ENCODE data around the gene COMTD1. TPM values are rescaled to one million over a fixed set of nuclear protein-coding genes. Genes with fewer than 3 reads are reported as not detected.
A peak's percentile ranks its signal among the peaks of the same experiment; 100 is the strongest.

Gene COMTD1
- total and polyA plus RNA-seq, 2 of the 8 experiments (the other 6 are each of a cell fraction or from before 2014, with no cell fraction given), result 31.9 to 42.4 TPM

DNA sequence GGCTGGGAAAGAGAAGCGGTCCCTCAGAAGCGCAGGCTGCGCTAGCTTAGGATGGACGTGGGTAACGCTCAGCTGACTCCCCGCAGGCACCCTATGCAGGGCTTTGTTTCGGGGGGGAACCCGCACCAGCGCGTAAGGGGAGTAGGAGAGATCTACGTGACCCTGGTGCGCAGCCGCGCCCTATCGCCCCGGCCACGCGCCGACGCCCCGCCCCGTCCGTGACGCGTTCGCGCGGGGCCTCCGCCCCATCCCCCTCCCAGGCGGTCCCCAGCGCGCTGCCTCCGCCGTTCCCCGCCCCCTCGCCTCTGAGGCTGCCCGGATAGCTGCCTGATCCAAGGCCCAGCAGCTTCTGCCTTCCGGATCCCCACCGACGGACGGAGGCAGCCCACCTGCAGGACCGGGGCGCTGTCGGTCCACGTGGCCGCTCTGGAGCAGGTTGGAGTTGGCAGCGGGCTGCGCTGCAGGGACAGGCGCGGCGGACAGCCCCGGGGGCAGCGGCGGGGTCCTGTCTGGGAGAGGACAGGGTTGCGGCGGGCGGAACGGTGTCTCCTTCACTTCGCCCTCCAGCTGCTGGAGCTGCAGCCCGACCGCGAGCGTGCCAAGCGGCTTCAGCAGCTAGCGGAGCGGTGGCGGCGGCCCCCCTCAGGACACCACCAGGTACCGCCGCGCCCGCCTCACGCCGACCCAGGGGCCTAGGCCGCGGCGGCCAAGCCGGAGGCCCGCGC, 25.3 kb downstream of the COMTD1 start, which contains the start of gene VDAC2:
Gene VDAC2, plus strand, starts transcription at position 515 of the 725 bp plus-strand sequence. CDS start 363 bp downstream, outside the sequence.
- H3K79me1 ChIP-seq (ENCODE audit: low read depth, low read length), result peaks cover 2% of the 10 kb centered on the region; the same call in 1 of the 2 replicates
- H3K4ac ChIP-seq (replicated peaks; ENCODE audit: insufficient read length, low read depth, low read length), result peak within 1 kb of the TSS; percentile 100
- POLR2A ChIA-PET (ENCODE audit: partially characterized antibody), result interaction anchor here (1.3 to 36.7 kb wide), 10 partner anchors 10 to 104 kb away, joined by 5 to 801 read pairs (median 18); partner anchors contain the start of gene COMTD1
- H3K56ac ChIP-seq (replicated peaks; ENCODE audit: insufficient read length, low read depth, low read length), result peak within 1 kb of the TSS; percentile 99
- peak within 1 kb of the TSS; percentile 43; the same call in 1 of the 2 replicates for H2AFZ ChIP-seq (ENCODE audit: low read length)
- H3K23me2 ChIP-seq (ENCODE audit: low read depth, low read length), result peaks cover 10% of the 10 kb centered on the region
- peaks cover 5 to 36% (median 19%) of the 10 kb centered on the region in 4 experiments; a peak in 7 of 8 replicates for H3K36me3 ChIP-seq (ENCODE audit: control insufficient read depth in 2 of 4, insufficient read depth in 4 of 4, low read length in 3 of 4)
- 1% methylated on average over 51 of the region's 80 CpGs; no CpG with 5 or more reads in 1 of the 2 experiments for WGBS, 2 experiments (ENCODE audit: extremely low coverage in 1 of 2, insufficient coverage in 1 of 2, insufficient read length in 1 of 2, insufficient replicate concordance in 2 of 2, low coverage in 1 of 2, low lambda C conversion rate in 2 of 2, missing lambda C conversion rate in 1 of 2)
- peak within 1 kb of the TSS; percentile 100 for H4K91ac ChIP-seq (replicated peaks; ENCODE audit: insufficient read length, low read length)
- H3K9me3 ChIP-seq (ENCODE audit: insufficient read depth in 2 of 2, low read depth in 1 of 2, low read length in 1 of 2), result no peaks in the 10 kb centered on the region
- peak within 1 kb of the TSS; percentile 100 for H4K5ac ChIP-seq (ENCODE audit: insufficient read length, low read depth, low read length)
- H3K27ac ChIP-seq (ENCODE audit: low read depth, low read length), result peak within 1 kb of the TSS; percentile 100
- H2AK5ac ChIP-seq (ENCODE audit: low read depth, low read length), result peak within 1 kb of the TSS; percentile 18; the same call in 1 of the 2 replicates
- peak in 1 of 2 experiments; percentile 95 for DNase-seq (ENCODE audit: low read depth in 1 of 2, low spot score in 2 of 2)
- H4K8ac ChIP-seq (ENCODE audit: extremely low read depth, insufficient read depth, low read length), result peak within 1 kb of the TSS; percentile 100
- peak within 1 kb of the TSS; percentile 81 to 92 for H3K4me2 ChIP-seq (ENCODE audit: insufficient read depth in 1 of 2, low read depth in 2 of 2, low read length in 2 of 2)
- H3K23ac ChIP-seq (ENCODE audit: insufficient read length), result no peak within 1 kb of the TSS
- H2BK20ac ChIP-seq (ENCODE audit: low read length), result peak within 1 kb of the TSS; percentile 93; the same call in 1 of the 2 replicates
- peaks cover 15 to 43% of the 10 kb centered on the region in 2 experiments for H3K79me2 ChIP-seq (ENCODE audit: control insufficient read depth in 1 of 2, insufficient read depth in 2 of 2, low read length in 2 of 2)
- H2BK120ac ChIP-seq (replicated peaks; ENCODE audit: low read depth, low read length), result peak within 1 kb of the TSS; percentile 97
- peak within 1 kb of the TSS; percentile 92 to 99 (median 94) for H3K9ac ChIP-seq (replicated peaks in 1 of 4; ENCODE audit: extremely low read depth in 1 of 4, low read depth in 3 of 4, low read length in 3 of 4)
- H3K27me3 ChIP-seq (replicated peaks in 1 of 4; ENCODE audit: control insufficient read depth in 3 of 4, extremely low read depth in 1 of 4, insufficient read depth in 3 of 4, low read length in 3 of 4), result no peaks in the 10 kb centered on the region
- no peak for FAIRE-seq
- H3K4me1 ChIP-seq (replicated peaks in 1 of 4; ENCODE audit: control insufficient read depth in 3 of 4, insufficient read depth in 4 of 4, low read length in 3 of 4), result peaks cover 5 to 20% (median 9%) of the 10 kb centered on the region in 4 experiments
- H3K18ac ChIP-seq (ENCODE audit: extremely low read depth, low read length), result peak within 1 kb of the TSS; percentile 100
- peaks cover 0 to 10% of the 10 kb centered on the region in 2 experiments for H4K20me1 ChIP-seq (replicated peaks in 1 of 2; ENCODE audit: control insufficient read depth in 1 of 2, insufficient read depth in 2 of 2, low read length in 2 of 2)
- H2BK15ac ChIP-seq (ENCODE audit: low read length), result peak within 1 kb of the TSS; percentile 100; the same call in 1 of the 2 replicates
- CTCF ChIA-PET (ENCODE audit: partially characterized antibody), result interaction anchor here (0.6 to 11.0 kb wide), 10 partner anchors 9 to 983 kb away, joined by 3 to 128 read pairs (median 6); partner anchors contain the start of gene COMTD1
- no peak within 1 kb of the TSS for H3K14ac ChIP-seq (ENCODE audit: insufficient read length)
- peak within 1 kb of the TSS; percentile 94 to 100 (median 96) for H3K4me3 ChIP-seq (ENCODE audit: extremely low read depth in 1 of 4, insufficient read depth in 2 of 4, low read depth in 3 of 4, low read length in 4 of 4)
- H2BK5ac ChIP-seq (ENCODE audit: low read depth, low read length), result peak within 1 kb of the TSS; percentile 100
- peak within 1 kb of the TSS; percentile 99 for H2BK12ac ChIP-seq (ENCODE audit: low read depth, low read length)
- TF ChIP-seq TAF1 (IDR thresholded peaks at IDR 0.05; ENCODE audit: low read depth, low read length) (peak; percentile 93), SRF (IDR thresholded peaks at IDR 0.05; ENCODE audit: low read depth, low read length) (no peak), MAFK (IDR thresholded peaks at IDR 0.05; ENCODE audit: low read depth, low read length) (no peak), BRCA1 (IDR thresholded peaks at IDR 0.05; ENCODE audit: low read depth, low read length) (no peak), SP4 (IDR thresholded peaks at IDR 0.05; ENCODE audit: low read length) (peak; percentile 99), JUN (IDR thresholded peaks at IDR 0.05; ENCODE audit: low read depth, low read length) (no peak), GABPA (IDR thresholded peaks at IDR 0.05; ENCODE audit: borderline replicate concordance, insufficient read depth, low read length) (no peak), KDM1A (IDR thresholded peaks at IDR 0.05; ENCODE audit: borderline replicate concordance, low read length) (no peak), TEAD4 (IDR thresholded peaks at IDR 0.05; ENCODE audit: low read depth, low read length) (no peak)
- TF ChIP-seq, protein P1, sequence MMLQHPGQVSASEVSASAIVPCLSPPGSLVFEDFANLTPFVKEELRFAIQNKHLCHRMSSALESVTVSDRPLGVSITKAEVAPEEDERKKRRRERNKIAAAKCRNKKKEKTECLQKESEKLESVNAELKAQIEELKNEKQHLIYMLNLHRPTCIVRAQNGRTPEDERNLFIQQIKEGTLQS (IDR thresholded peaks at IDR 0.05; ENCODE audit: insufficient read depth, low read depth, low read length), result no peak
